Measurements from ENCODE around the gene PICK1. TPM values are rescaled to one million over a fixed set of nuclear protein-coding genes. Genes with fewer than 3 reads are reported as not detected.
A peak's percentile ranks its signal among the peaks of the same experiment; 100 is the strongest.

The PICK1 gene
- total and polyA plus RNA-seq, 2 experiments from 2014 or later = 8.4 to 14.4 TPM

- Histone ChIP-seq H3K4me2 (ENCODE audit: unreplicated experiment) (no peak overlapping the region), H3K79me2 (ENCODE audit: insufficient read depth) (no peaks in the 10 kb centered on the region), H3K4me1 (ENCODE audit: insufficient read depth) (no peaks in the 10 kb centered on the region), H3K9me3 (ENCODE audit: low read depth) (no peaks in the 10 kb centered on the region), H3K4me3 (peak overlapping the region; percentile 45), H2AFZ (peak overlapping the region; percentile 71), H4K20me1 (ENCODE audit: insufficient read depth) (no peaks in the 10 kb centered on the region), H3K27ac (no peak overlapping the region), H3K9me2 (ENCODE audit: insufficient read depth) (no peaks in the 10 kb centered on the region), H3K27me3 (replicated peaks; ENCODE audit: insufficient read depth) (no peaks in the 10 kb centered on the region), H3F3A (ENCODE audit: insufficient read depth) (no peaks in the 10 kb centered on the region), H3K9ac (no peak overlapping the region), H3K36me3 (ENCODE audit: low read depth) (no peaks in the 10 kb centered on the region)
- WGBS, 2 experiments (ENCODE audit: low coverage in 1 of 2, low lambda C conversion rate in 2 of 2, missing lambda C conversion rate in 2 of 2) = 54 to 59% methylated on average over 11 of the region's 11 CpGs
- DNase-seq = no peak
- TF ChIP-seq EZH2phosphoT487 (IDR thresholded peaks at IDR 0.05; ENCODE audit: insufficient read depth, low read depth) = no peak
- TF ChIP-seq EZH2 (IDR thresholded peaks at IDR 0.05; ENCODE audit: insufficient read depth, poor library complexity, severe bottlenecking) = no peak
- in situ Hi-C loops (cut with MboI) = no loop called here
Measured at GRCh38 chr22:38080474-38080849, 23.3 kb downstream of the PICK1 start.

GRCh38 chr22:38080850-38081635 is 23.8 kb downstream of the PICK1 start:
- Histone ChIP-seq H3K79me2 (ENCODE audit: insufficient read depth) (no peaks in the 10 kb centered on the region), H3K36me3 (ENCODE audit: low read depth) (no peaks in the 10 kb centered on the region), H3K9me3 (ENCODE audit: low read depth) (no peaks in the 10 kb centered on the region), H3K27ac (no peak overlapping the region), H3K9ac (no peak overlapping the region), H3K27me3 (replicated peaks; ENCODE audit: insufficient read depth) (no peaks in the 10 kb centered on the region), H3K4me2 (ENCODE audit: unreplicated experiment) (peak overlapping the region; percentile 32), H3K9me2 (ENCODE audit: insufficient read depth) (no peaks in the 10 kb centered on the region), H3F3A (ENCODE audit: insufficient read depth) (no peaks in the 10 kb centered on the region), H3K4me1 (ENCODE audit: insufficient read depth) (no peaks in the 10 kb centered on the region), H2AFZ (peak overlapping the region; percentile 71), H4K20me1 (ENCODE audit: insufficient read depth) (no peaks in the 10 kb centered on the region), H3K4me3 (peak overlapping the region; percentile 45)
- no peak for TF ChIP-seq EZH2phosphoT487 (IDR thresholded peaks at IDR 0.05; ENCODE audit: insufficient read depth, low read depth)
- no peak for TF ChIP-seq EZH2 (IDR thresholded peaks at IDR 0.05; ENCODE audit: insufficient read depth, poor library complexity, severe bottlenecking)
- in situ Hi-C loops (cut with MboI) = no loop called here
- peak; percentile 67 for DNase-seq
- WGBS, 2 experiments (ENCODE audit: low coverage in 1 of 2, low lambda C conversion rate in 2 of 2, missing lambda C conversion rate in 2 of 2) = 5 to 10% methylated on average over 72 to 75 of the region's 110 CpGs

DNA sequence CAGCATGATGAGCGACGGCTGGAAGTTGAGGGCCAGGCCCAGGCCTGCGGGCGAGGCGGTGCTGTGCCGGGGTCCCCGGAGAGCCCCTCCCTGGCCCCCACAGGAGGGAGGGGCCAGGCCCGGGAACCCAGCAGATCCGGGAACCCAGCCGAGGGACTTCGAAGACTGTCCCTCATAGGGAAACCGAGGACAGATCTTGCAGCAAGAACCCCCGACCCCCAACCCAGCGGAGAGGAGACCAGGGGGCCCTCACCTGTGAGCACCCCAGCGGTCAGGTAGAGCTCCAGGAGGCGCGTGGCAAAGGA is 24.4 kb downstream of the PICK1 start:
- in situ Hi-C loops (cut with MboI) = no loop called here
- H3K4me3 ChIP-seq = peak overlapping the region; percentile 45
- peak overlapping the region; percentile 32 for H3K4me2 ChIP-seq (ENCODE audit: unreplicated experiment)
- no peak overlapping the region for H3K27ac ChIP-seq
- 8 to 18% methylated on average over 11 to 13 of the region's 17 CpGs for WGBS, 2 experiments (ENCODE audit: low coverage in 1 of 2, low lambda C conversion rate in 2 of 2, missing lambda C conversion rate in 2 of 2)
- H3F3A ChIP-seq (ENCODE audit: insufficient read depth) = no peaks in the 10 kb centered on the region
- H3K79me2 ChIP-seq (ENCODE audit: insufficient read depth) = no peaks in the 10 kb centered on the region
- no peaks in the 10 kb centered on the region for H4K20me1 ChIP-seq (ENCODE audit: insufficient read depth)
- H3K9me3 ChIP-seq (ENCODE audit: low read depth) = no peaks in the 10 kb centered on the region
- H3K4me1 ChIP-seq (ENCODE audit: insufficient read depth) = no peaks in the 10 kb centered on the region
- no peaks in the 10 kb centered on the region for H3K36me3 ChIP-seq (ENCODE audit: low read depth)
- no peak overlapping the region for H3K9ac ChIP-seq
- DNase-seq = no peak
- peak overlapping the region; percentile 71; the same call in 1 of the 2 replicates for H2AFZ ChIP-seq
- H3K9me2 ChIP-seq (ENCODE audit: insufficient read depth) = no peaks in the 10 kb centered on the region
- TF ChIP-seq EZH2 (IDR thresholded peaks at IDR 0.05; ENCODE audit: insufficient read depth, poor library complexity, severe bottlenecking) (no peak), EZH2phosphoT487 (IDR thresholded peaks at IDR 0.05; ENCODE audit: insufficient read depth, low read depth) (no peak)
- H3K27me3 ChIP-seq (replicated peaks; ENCODE audit: insufficient read depth) = no peaks in the 10 kb centered on the region

- no peaks in the 10 kb centered on the region for H3K36me3 ChIP-seq (ENCODE audit: low read depth)
- no peak for TF ChIP-seq EZH2phosphoT487 (IDR thresholded peaks at IDR 0.05; ENCODE audit: insufficient read depth, low read depth)
- TF ChIP-seq EZH2 (IDR thresholded peaks at IDR 0.05; ENCODE audit: insufficient read depth, poor library complexity, severe bottlenecking) = no peak
- no peaks in the 10 kb centered on the region for H3K79me2 ChIP-seq (ENCODE audit: insufficient read depth)
- H4K20me1 ChIP-seq (ENCODE audit: insufficient read depth) = no peaks in the 10 kb centered on the region
- no peak for DNase-seq
- WGBS, 2 experiments (ENCODE audit: low coverage in 1 of 2, low lambda C conversion rate in 2 of 2, missing lambda C conversion rate in 2 of 2) = 62 to 72% methylated on average over 37 to 52 of the region's 52 CpGs
- no peak overlapping the region for H3K9ac ChIP-seq
- H3K4me3 ChIP-seq = peak overlapping the region; percentile 45; the same call in 1 of the 2 replicates
- in situ Hi-C loops (cut with MboI) = no loop called here
- no peak overlapping the region for H3K27ac ChIP-seq
- no peaks in the 10 kb centered on the region for H3K4me1 ChIP-seq (ENCODE audit: insufficient read depth)
- no peaks in the 10 kb centered on the region for H3F3A ChIP-seq (ENCODE audit: insufficient read depth)
- peak overlapping the region; percentile 32 for H3K4me2 ChIP-seq (ENCODE audit: unreplicated experiment)
- no peaks in the 10 kb centered on the region for H3K9me2 ChIP-seq (ENCODE audit: insufficient read depth)
- H3K27me3 ChIP-seq (replicated peaks; ENCODE audit: insufficient read depth) = no peaks in the 10 kb centered on the region
- H3K9me3 ChIP-seq (ENCODE audit: low read depth) = no peaks in the 10 kb centered on the region
- H2AFZ ChIP-seq = no peak overlapping the region
Measured at GRCh38 chr22:38081941-38082828, 25.0 kb downstream of the PICK1 start.
